ENCODE data around the gene OCA2. TPM values are rescaled to one million over a fixed set of nuclear protein-coding genes. Genes with fewer than 3 reads are reported as not detected.

OCA2 gene
- total and polyA plus RNA-seq, 2 of the 13 experiments (the other 11 are each of a cell fraction or from before 2014, with no cell fraction given) = 0.02 to 0.05 TPM

DNA sequence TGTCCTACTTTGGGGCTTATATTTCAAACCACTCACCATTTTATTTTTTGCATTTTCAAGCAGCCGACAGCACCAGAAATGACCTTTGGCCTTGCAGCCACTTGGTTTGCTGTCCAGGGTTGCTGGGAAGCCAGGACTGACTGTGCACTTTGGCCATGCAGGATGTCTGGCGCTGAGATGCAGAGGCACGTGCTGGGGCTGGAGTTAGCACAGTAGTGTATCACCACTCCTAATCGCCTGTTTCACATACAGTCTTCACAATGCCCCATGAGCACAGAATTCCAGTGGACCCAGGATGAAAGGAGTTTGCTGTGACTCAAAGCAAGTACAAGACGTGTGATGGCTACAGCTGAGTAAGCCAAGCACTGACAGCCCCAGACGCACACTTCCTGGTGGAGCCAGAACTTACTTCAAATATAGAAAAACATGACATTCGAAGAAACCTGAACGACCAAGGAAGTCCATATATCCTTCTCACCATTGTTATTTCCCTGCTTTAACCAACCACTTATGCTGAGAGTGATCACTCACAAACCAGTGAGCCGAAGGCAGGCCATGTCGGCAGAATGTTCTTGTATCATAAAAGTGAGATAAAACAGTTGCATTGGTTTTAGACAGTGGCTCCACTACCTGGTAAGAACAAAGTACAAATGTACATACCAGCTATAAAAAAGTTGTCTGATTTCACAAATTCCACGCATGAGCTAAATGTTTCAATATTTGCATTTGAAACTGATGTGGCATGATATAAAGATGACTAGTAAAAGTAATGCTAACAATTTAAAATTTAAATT is 16.0 kb downstream of the OCA2 start (continued):
- TF ChIP-seq, protein P1, sequence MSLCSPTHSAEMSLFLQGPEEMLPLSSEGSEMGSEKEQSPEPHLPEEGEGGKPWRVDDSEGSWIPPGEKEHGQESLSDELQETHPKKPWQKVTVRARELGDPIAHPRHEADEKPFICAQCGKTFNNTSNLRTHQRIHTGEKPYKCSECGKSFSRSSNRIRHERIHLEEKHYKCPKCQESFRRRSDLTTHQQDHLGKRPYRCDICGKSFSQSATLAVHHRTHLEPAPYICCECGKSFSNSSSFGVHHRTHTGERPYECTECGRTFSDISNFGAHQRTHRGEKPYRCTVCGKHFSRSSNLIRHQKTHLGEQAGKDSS (CRISPR knock-in tag; IDR thresholded peaks at IDR 0.05; ENCODE audit: borderline replicate concordance, low read depth) = no peak
- TF ChIP-seq THRA (CRISPR knock-in tag; IDR thresholded peaks at IDR 0.05; ENCODE audit: borderline replicate concordance) (peak; percentile 11; the same call in 1 of the 2 replicates), FOXM1 (CRISPR knock-in tag; IDR thresholded peaks at IDR 0.05) (no peak), DMAP1 (CRISPR knock-in tag; IDR thresholded peaks at IDR 0.05) (peak; percentile 51), NR2F6 (IDR thresholded peaks at IDR 0.05) (peak; percentile 85), NR2F6 (CRISPR knock-in tag; IDR thresholded peaks at IDR 0.05) (peak; percentile 93), ZNF687 (CRISPR knock-in tag; IDR thresholded peaks at IDR 0.05) (peak; percentile 81), ZNF576 (CRISPR knock-in tag; IDR thresholded peaks at IDR 0.05) (no peak), SOX6 (IDR thresholded peaks at IDR 0.05) (no peak), SOX6 (CRISPR knock-in tag; IDR thresholded peaks at IDR 0.05) (peak; percentile 39), IKZF4 (CRISPR knock-in tag; IDR thresholded peaks at IDR 0.05; ENCODE audit: borderline replicate concordance, low read depth, not compliant biosample characterization) (no peak), SP2 (CRISPR knock-in tag; IDR thresholded peaks at IDR 0.05) (no peak), AHDC1 (CRISPR knock-in tag; IDR thresholded peaks at IDR 0.05; ENCODE audit: borderline replicate concordance) (peak; percentile 85; the same call in 1 of the 2 replicates)
- TF ChIP-seq, protein P2, sequence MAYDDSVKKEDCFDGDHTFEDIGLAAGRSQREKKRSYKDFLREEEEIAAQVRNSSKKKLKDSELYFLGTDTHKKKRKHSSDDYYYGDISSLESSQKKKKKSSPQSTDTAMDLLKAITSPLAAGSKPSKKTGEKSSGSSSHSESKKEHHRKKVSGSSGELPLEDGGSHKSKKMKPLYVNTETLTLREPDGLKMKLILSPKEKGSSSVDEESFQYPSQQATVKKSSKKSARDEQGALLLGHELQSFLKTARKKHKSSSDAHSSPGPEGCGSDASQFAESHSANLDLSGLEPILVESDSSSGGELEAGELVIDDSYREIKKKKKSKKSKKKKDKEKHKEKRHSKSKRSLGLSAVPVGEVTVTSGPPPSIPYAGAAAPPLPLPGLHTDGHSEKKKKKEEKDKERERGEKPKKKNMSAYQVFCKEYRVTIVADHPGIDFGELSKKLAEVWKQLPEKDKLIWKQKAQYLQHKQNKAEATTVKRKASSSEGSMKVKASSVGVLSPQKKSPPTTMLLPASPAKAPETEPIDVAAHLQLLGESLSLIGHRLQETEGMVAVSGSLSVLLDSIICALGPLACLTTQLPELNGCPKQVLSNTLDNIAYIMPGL (CRISPR knock-in tag; IDR thresholded peaks at IDR 0.05; ENCODE audit: borderline replicate concordance in 1 of 2, low read depth in 1 of 2) = no peak

Measured in HepG2 (cell line).